Dedifferentiated amniotic fluid mesenchymal stem cell (primary cell): ENCODE data around the gene TNRC6B.
"Not testable (repeated sequence)": the region's sequence is repeated elsewhere in the genome, so short reads cannot be mapped to it uniquely, and the experiment has no call there.

Experiments used
- DNase-seq: peaks from one replicate; pipeline ENCODE4 v3.0.0-alpha.2; 2016; ENCODE audit errors: extremely low spot score

TNRC6B gene

GRCh38 chr22:40364431-40364830 is 186.7 kb downstream of the TNRC6B start:
- no peak for DNase-seq

- DNase-seq, result no peak
Measured at GRCh38 chr22:40366068-40366467, 188.3 kb downstream of the TNRC6B start.

- DNase-seq, result no peak
Measured at GRCh38 chr22:40367342-40367741, 189.6 kb downstream of the TNRC6B start.

GRCh38 chr22:40368016-40368415 is 190.3 kb downstream of the TNRC6B start:
- no peak for DNase-seq

GRCh38 chr22:40368836-40369235 is 191.1 kb downstream of the TNRC6B start:
- no peak for DNase-seq

GRCh38 chr22:40374567-40374966 is 196.8 kb downstream of the TNRC6B start:
- no peak for DNase-seq

- no peak for DNase-seq
Measured at GRCh38 chr22:40376149-40376548, 198.4 kb downstream of the TNRC6B start.

- no peak for DNase-seq
Measured at GRCh38 chr22:40377931-40378330, 200.2 kb downstream of the TNRC6B start.

- not testable (repeated sequence) for DNase-seq
Measured at GRCh38 chr22:40378448-40378847, 200.7 kb downstream of the TNRC6B start.

- no peak for DNase-seq
Measured at GRCh38 chr22:40381461-40381860, 203.7 kb downstream of the TNRC6B start.

GRCh38 chr22:40383905-40384304 is 206.2 kb downstream of the TNRC6B start:
- no peak for DNase-seq

GRCh38 chr22:40385036-40385782 is 207.5 kb downstream of the TNRC6B start:
- DNase-seq, result no peak
